ENCODE results near the gene ANKRD55. TPM values are rescaled to one million over a fixed set of nuclear protein-coding genes. Genes with fewer than 3 reads are reported as not detected.

ANKRD55 gene
- total RNA-seq, 4 donors from 2014 or later = 0.09 TPM; not detected in 3

GRCh38 chr5:56144211-56144610, 88.9 kb downstream of the ANKRD55 start:
- 81 to 100% methylated on average over 1 of the region's 1 CpG for WGBS, 2 donors
- intact Hi-C loops (cut with DNase I) = no loop called here
- no peak overlapping the region for H3K27ac ChIP-seq
- TF ChIP-seq CTCF (IDR thresholded peaks at IDR 0.05) (no peak), POLR2A (IDR thresholded peaks at IDR 0.05) (no peak)
- H3K36me3 ChIP-seq = no peaks in the 10 kb centered on the region
- no peaks in the 10 kb centered on the region for H3K9me3 ChIP-seq
- no peak overlapping the region for H3K4me3 ChIP-seq
- DNase-seq = no peak
- no peaks in the 10 kb centered on the region for H3K4me1 ChIP-seq
- no peaks in the 10 kb centered on the region for H3K27me3 ChIP-seq

GRCh38 chr5:56143373-56143714, 89.8 kb downstream of the ANKRD55 start:
- no peaks in the 10 kb centered on the region for H3K9me3 ChIP-seq
- no peaks in the 10 kb centered on the region for H3K36me3 ChIP-seq
- H3K27me3 ChIP-seq = no peaks in the 10 kb centered on the region
- DNase-seq = no peak
- 62 to 75% methylated on average over 2 of the region's 2 CpGs for WGBS, 2 donors
- TF ChIP-seq POLR2A (IDR thresholded peaks at IDR 0.05) = no peak
- no peak for TF ChIP-seq CTCF (IDR thresholded peaks at IDR 0.05)
- no peak overlapping the region for H3K4me3 ChIP-seq
- no peaks in the 10 kb centered on the region for H3K4me1 ChIP-seq
- intact Hi-C loops (cut with DNase I) = no loop called here
- no peak overlapping the region for H3K27ac ChIP-seq

- TF ChIP-seq POLR2A (IDR thresholded peaks at IDR 0.05) (no peak), CTCF (IDR thresholded peaks at IDR 0.05) (no peak)
- no peak overlapping the region for H3K27ac ChIP-seq
- no peaks in the 10 kb centered on the region for H3K4me1 ChIP-seq
- H3K9me3 ChIP-seq = no peaks in the 10 kb centered on the region
- WGBS, 2 donors = 66% methylated on average over 5 of the region's 5 CpGs
- DNase-seq = no peak
- H3K27me3 ChIP-seq = no peaks in the 10 kb centered on the region
- intact Hi-C loops (cut with DNase I) = no loop called here
- no peak overlapping the region for H3K4me3 ChIP-seq
- no peaks in the 10 kb centered on the region for H3K36me3 ChIP-seq
These were observed 90.3 kb downstream of the ANKRD55 start for GRCh38 chr5:56142614-56143372.

- 88 to 89% methylated on average over 6 of the region's 6 CpGs for WGBS, 2 donors
- intact Hi-C loops (cut with DNase I) = no loop called here
- H3K4me3 ChIP-seq = no peak overlapping the region
- no peaks in the 10 kb centered on the region for H3K4me1 ChIP-seq
- TF ChIP-seq CTCF (IDR thresholded peaks at IDR 0.05) = no peak
- TF ChIP-seq POLR2A (IDR thresholded peaks at IDR 0.05) = no peak
- H3K9me3 ChIP-seq = no peaks in the 10 kb centered on the region
- H3K27ac ChIP-seq = no peak overlapping the region
- H3K36me3 ChIP-seq = no peaks in the 10 kb centered on the region
- H3K27me3 ChIP-seq = no peaks in the 10 kb centered on the region
- DNase-seq = no peak
These were observed 90.9 kb downstream of the ANKRD55 start for GRCh38 chr5:56142233-56142613.

- no peak overlapping the region for H3K27ac ChIP-seq
- no peaks in the 10 kb centered on the region for H3K9me3 ChIP-seq
- WGBS, 2 donors = 72 to 78% methylated on average over 3 of the region's 3 CpGs
- H3K27me3 ChIP-seq = no peaks in the 10 kb centered on the region
- H3K4me3 ChIP-seq = no peak overlapping the region
- TF ChIP-seq POLR2A (IDR thresholded peaks at IDR 0.05) (no peak), CTCF (IDR thresholded peaks at IDR 0.05) (no peak)
- no peak for DNase-seq
- H3K36me3 ChIP-seq = no peaks in the 10 kb centered on the region
- intact Hi-C loops (cut with DNase I) = no loop called here
- no peaks in the 10 kb centered on the region for H3K4me1 ChIP-seq
These were observed 93.1 kb downstream of the ANKRD55 start for GRCh38 chr5:56140073-56140472.
